CD14-positive monocyte (primary cell): Measurements from ENCODE around the gene ZNF211. TPM values are rescaled to one million over a fixed set of nuclear protein-coding genes. Genes with fewer than 3 reads are reported as not detected.

ENCODE experiments used
- DNase-seq, 3 donors: peaks; one replicate each; pipeline ENCODE4 v3.0.0-alpha.2; 2011 to 2022
- H2AFZ ChIP-seq: 2 replicates; pipeline ENCODE4 v1.6.0; 2012; ENCODE audit warnings: mild to moderate bottlenecking, low read depth, low read length, inconsistent platforms; ENCODE audit not compliant: insufficient read depth, poor library complexity, severe bottlenecking
- H3K27ac ChIP-seq, 2 donors: 1 replicate in 1 of 2; 2 replicates in 1 of 2; pipeline ENCODE4 v1.5.1; 2012 to 2013; ENCODE audit warnings: low read length in 2 of 2, control low read depth in 1 of 2, inconsistent platforms in 1 of 2, low read depth in 1 of 2, mild to moderate bottlenecking in 1 of 2
- H3K27me3 ChIP-seq, 2 donors: one replicate each; pipeline versions ENCODE4 v1.6.0 to v1.6.1; 2011 to 2013; ENCODE audit warnings: low read length in 2 of 2; ENCODE audit not compliant: control insufficient read depth in 2 of 2, insufficient read depth in 2 of 2
- H3K36me3 ChIP-seq, 2 donors: replicated peaks in 1 of 2; 1 replicate in 1 of 2; 2 replicates in 1 of 2; pipeline versions ENCODE4 v1.5.1 to v1.6.1; 2012 to 2013; ENCODE audit warnings: low read length in 2 of 2, control low read depth in 1 of 2, inconsistent platforms in 1 of 2, mild to moderate bottlenecking in 1 of 2; ENCODE audit not compliant: insufficient read depth in 2 of 2, control insufficient read depth in 1 of 2
- H3K4me1 ChIP-seq, 2 donors: 1 replicate in 1 of 2; 2 replicates in 1 of 2; pipeline versions ENCODE4 v1.5.1 to v1.6.1; 2012 to 2013; ENCODE audit warnings: low read length in 2 of 2, control low read depth in 1 of 2, inconsistent platforms in 1 of 2, mild to moderate bottlenecking in 1 of 2, moderate library complexity in 1 of 2; ENCODE audit not compliant: insufficient read depth in 2 of 2, control insufficient read depth in 1 of 2
- H3K4me2 ChIP-seq: replicated peaks from 2 replicates; pipeline ENCODE3; 2012; ENCODE audit warnings: low read length, moderate library complexity, mild to moderate bottlenecking; ENCODE audit not compliant: poor library complexity, severe bottlenecking; ENCODE audit errors: extremely low read depth
- H3K4me3 ChIP-seq, 3 experiments: fragments of 200-600 bp in 1 of 3; sonication (generic) in 1 of 3; replicated peaks in 1 of 3; 1 replicate in 2 of 3; 2 replicates in 1 of 3; pipeline ENCODE4 v1.5.1; 2011 to 2013; ENCODE audit warnings: low read length in 3 of 3, mild to moderate bottlenecking in 3 of 3, control low read depth in 2 of 3, low read depth in 2 of 3, inconsistent platforms in 1 of 3, moderate library complexity in 1 of 3
- H3K79me2 ChIP-seq: 2 replicates; pipeline ENCODE4 v1.6.0; 2012; ENCODE audit warnings: mild to moderate bottlenecking, control low read depth, inconsistent platforms, low read length, moderate library complexity; ENCODE audit not compliant: insufficient read depth
- H3K9ac ChIP-seq: 2 replicates; pipeline ENCODE4 v1.6.0; 2017; ENCODE audit warnings: low read length, mild to moderate bottlenecking; ENCODE audit not compliant: insufficient read depth, poor library complexity, severe bottlenecking
- H3K9me3 ChIP-seq, 2 donors: replicated peaks in 1 of 2; 1 replicate in 1 of 2; 2 replicates in 1 of 2; pipeline versions ENCODE4 v1.5.1 to v1.6.1; 2012 to 2013; ENCODE audit warnings: low read length in 2 of 2, control low read depth in 1 of 2; ENCODE audit not compliant: control insufficient read depth in 1 of 2, insufficient read depth in 1 of 2
- H4K20me1 ChIP-seq: 2 replicates; pipeline ENCODE4 v1.6.0; 2012; ENCODE audit warnings: mild to moderate bottlenecking, low read length, control low read depth, moderate library complexity; ENCODE audit not compliant: insufficient read depth
- H3K27ac Mint-ChIP-seq, 7 donors: one replicate each; pipeline ENCODE4 v1.8.0; 2020; ENCODE audit warnings: mild to moderate bottlenecking in 7 of 7, mixed read lengths in 7 of 7, moderate library complexity in 6 of 7, inconsistent platforms in 2 of 7
- H3K27me3 Mint-ChIP-seq, 3 donors: one replicate each; pipeline ENCODE4 v1.8.0; 2021 to 2022; ENCODE audit warnings: low read depth in 3 of 3, mild to moderate bottlenecking in 3 of 3, mixed read lengths in 3 of 3, moderate library complexity in 3 of 3, inconsistent platforms in 1 of 3
- H3K36me3 Mint-ChIP-seq, 2 donors: one replicate each; pipeline ENCODE4 v1.8.0; 2020; ENCODE audit warnings: mixed read lengths in 2 of 2, inconsistent platforms in 1 of 2, mild to moderate bottlenecking in 1 of 2
- H3K4me1 Mint-ChIP-seq: one replicate; pipeline ENCODE4 v1.8.0; 2020; ENCODE audit warnings: mild to moderate bottlenecking, mixed read lengths
- H3K4me3 Mint-ChIP-seq, 2 donors: one replicate each; pipeline ENCODE4 v1.8.0; 2020; ENCODE audit warnings: mild to moderate bottlenecking in 2 of 2, mixed read lengths in 2 of 2, moderate library complexity in 1 of 2
- H3K9me3 Mint-ChIP-seq, 7 donors: one replicate each; pipeline ENCODE4 v1.8.0; 2020 to 2022; ENCODE audit warnings: mixed read lengths in 7 of 7, mild to moderate bottlenecking in 6 of 7, moderate library complexity in 6 of 7, inconsistent platforms in 2 of 7
- WGBS: methylation state at CpG from one replicate; pipeline ENCODE4 v1.1.5; 2013; ENCODE audit warnings: missing lambda C conversion rate; ENCODE audit not compliant: insufficient coverage; 5-methylcytosine and 5-hydroxymethylcytosine counted together
- intact Hi-C, 2 donors: fragments of 100-400 bp; cut with micrococcal nuclease; formaldehyde crosslinking; loops; one replicate each; pipeline versions ENCODE4 v1.15.0 to v1.15.1; 2023
- polyA plus RNA-seq, 3 donors: library from polyadenylated mRNA; depleted of rRNA in 1 of 3; unstranded in 2 of 3; stranded (reverse) in 1 of 3; fragments of 300-500 nt in 2 of 3; fragments of >200 nt in 1 of 3; fragmentation: Illumina TruSeq in 2 of 3; gene quantifications; 1 replicate in 2 of 3; 2 replicates in 1 of 3; pipeline ENCODE4 v1.2.3, GENCODE V29; 2012 to 2021
- TF ChIP-seq, protein P1 (sequence below): fragments of 200-600 bp; IDR thresholded peaks from one replicate; pipeline ENCODE4 v1.8.0; 2022; ENCODE audit warnings: antibody characterized with exemption, mild to moderate bottlenecking

Gene ZNF211
- polyA plus RNA-seq, 3 donors = 4.5 to 13.9 (median 6.1) TPM

DNA sequence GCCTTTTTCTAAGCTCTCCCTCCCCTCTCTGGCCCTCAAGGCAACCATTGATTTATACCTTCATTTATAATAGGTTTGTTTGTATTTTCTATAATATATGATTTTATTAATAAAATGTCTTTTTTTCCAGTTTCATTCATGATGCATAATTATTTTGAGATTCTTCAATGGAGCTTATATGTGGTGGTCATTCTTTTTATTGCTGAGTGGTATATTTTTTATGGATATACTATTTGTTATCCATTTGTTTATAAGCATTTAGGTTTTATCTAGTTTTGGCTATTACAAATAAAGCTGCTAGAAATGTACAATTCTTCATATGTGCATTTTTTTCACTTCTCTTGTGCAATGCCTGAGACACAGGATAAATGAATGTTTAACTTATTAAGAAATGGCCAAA is 10.8 kb downstream of the ZNF211 start:
- H3K27me3 ChIP-seq = no peaks in the 10 kb centered on the region
- no peaks in the 10 kb centered on the region for H4K20me1 ChIP-seq
- intact Hi-C loops = no loop called here
- H3K27ac ChIP-seq = no peak overlapping the region
- TF ChIP-seq, protein P1, sequence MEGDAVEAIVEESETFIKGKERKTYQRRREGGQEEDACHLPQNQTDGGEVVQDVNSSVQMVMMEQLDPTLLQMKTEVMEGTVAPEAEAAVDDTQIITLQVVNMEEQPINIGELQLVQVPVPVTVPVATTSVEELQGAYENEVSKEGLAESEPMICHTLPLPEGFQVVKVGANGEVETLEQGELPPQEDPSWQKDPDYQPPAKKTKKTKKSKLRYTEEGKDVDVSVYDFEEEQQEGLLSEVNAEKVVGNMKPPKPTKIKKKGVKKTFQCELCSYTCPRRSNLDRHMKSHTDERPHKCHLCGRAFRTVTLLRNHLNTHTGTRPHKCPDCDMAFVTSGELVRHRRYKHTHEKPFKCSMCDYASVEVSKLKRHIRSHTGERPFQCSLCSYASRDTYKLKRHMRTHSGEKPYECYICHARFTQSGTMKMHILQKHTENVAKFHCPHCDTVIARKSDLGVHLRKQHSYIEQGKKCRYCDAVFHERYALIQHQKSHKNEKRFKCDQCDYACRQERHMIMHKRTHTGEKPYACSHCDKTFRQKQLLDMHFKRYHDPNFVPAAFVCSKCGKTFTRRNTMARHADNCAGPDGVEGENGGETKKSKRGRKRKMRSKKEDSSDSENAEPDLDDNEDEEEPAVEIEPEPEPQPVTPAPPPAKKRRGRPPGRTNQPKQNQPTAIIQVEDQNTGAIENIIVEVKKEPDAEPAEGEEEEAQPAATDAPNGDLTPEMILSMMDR = no peak
- peaks cover 29 to 46% of the 10 kb centered on the region in 2 donors for H3K36me3 ChIP-seq
- no peak overlapping the region for H3K4me2 ChIP-seq
- H3K9ac ChIP-seq = no peak overlapping the region
- H3K4me3 ChIP-seq = no peak overlapping the region
- H3K9me3 Mint-ChIP-seq = peaks cover 46 to 86% (median 70%) of the 10 kb centered on the region in 7 donors
- no peaks in the 10 kb centered on the region for H3K4me1 ChIP-seq
- no peak for DNase-seq
- H3K79me2 ChIP-seq = no peaks in the 10 kb centered on the region
- H3K27ac Mint-ChIP-seq = no peak overlapping the region
- no peaks in the 10 kb centered on the region for H3K27me3 Mint-ChIP-seq
- H3K4me1 Mint-ChIP-seq = no peaks in the 10 kb centered on the region
- H3K4me3 Mint-ChIP-seq = no peak overlapping the region
- H3K9me3 ChIP-seq = peaks cover 79 to 90% of the 10 kb centered on the region in 2 donors
- H3K36me3 Mint-ChIP-seq = peaks cover 42 to 44% of the 10 kb centered on the region in 2 donors
- H2AFZ ChIP-seq = no peak overlapping the region

DNA sequence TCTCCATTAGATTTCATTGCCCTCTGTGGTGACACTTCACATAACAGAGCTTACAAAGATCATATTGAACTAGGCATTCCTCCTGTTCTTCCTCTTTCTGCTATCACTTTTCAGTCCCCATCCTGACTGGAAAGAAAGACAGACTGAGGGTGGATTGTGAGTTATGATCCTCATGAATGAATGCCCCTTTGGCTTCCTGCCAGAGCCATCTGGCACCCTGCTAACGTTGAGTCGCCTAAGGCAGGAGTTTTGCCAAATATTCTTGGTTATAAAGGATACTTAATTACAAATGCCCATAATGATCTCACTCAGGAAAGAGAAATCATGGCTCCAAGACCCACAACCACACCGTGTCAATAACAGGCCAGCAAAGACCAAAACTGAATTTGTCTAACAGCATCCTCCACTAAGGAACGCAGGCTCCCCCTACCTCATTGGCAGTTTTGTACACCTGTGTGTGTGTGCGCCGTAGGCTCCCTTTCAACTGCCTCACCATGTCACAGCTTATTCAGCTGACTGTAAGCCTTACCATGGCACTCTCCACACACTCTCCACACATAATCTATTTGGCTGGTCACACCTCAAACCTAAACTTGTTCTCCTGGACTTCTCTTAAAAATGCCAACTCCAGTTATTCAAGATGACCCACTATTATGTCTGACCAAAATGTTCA is 15.5 kb downstream of the ZNF211 start:
- Histone ChIP-seq H2AFZ (no peak overlapping the region), H3K36me3 (no peaks in the 10 kb centered on the region), H3K9me3 (peaks cover 74 to 79% of the 10 kb centered on the region in 2 donors), H3K79me2 (no peaks in the 10 kb centered on the region), H3K27me3 (no peaks in the 10 kb centered on the region), H3K27ac (no peak overlapping the region), H3K9ac (no peak overlapping the region), H3K4me2 (no peak overlapping the region), H3K4me1 (no peaks in the 10 kb centered on the region), H3K4me3 (no peak overlapping the region), H4K20me1 (no peaks in the 10 kb centered on the region)
- H3K27me3 Mint-ChIP-seq = no peaks in the 10 kb centered on the region
- TF ChIP-seq, protein P1 = no peak
- H3K4me3 Mint-ChIP-seq = no peak overlapping the region
- H3K27ac Mint-ChIP-seq = no peak overlapping the region
- WGBS = 93% methylated on average over 3 of the region's 6 CpGs
- peaks cover 33 to 85% (median 68%) of the 10 kb centered on the region in 7 donors for H3K9me3 Mint-ChIP-seq
- no peak for DNase-seq
- H3K36me3 Mint-ChIP-seq = no peaks in the 10 kb centered on the region
- no peaks in the 10 kb centered on the region for H3K4me1 Mint-ChIP-seq
- intact Hi-C loops = no loop called here
